ENCODE measurements around the gene MYO1D.
"Not testable (repeated sequence)": the region's sequence is repeated elsewhere in the genome, so short reads cannot be mapped to it uniquely, and the experiment has no call there.

The MYO1D gene

DNA sequence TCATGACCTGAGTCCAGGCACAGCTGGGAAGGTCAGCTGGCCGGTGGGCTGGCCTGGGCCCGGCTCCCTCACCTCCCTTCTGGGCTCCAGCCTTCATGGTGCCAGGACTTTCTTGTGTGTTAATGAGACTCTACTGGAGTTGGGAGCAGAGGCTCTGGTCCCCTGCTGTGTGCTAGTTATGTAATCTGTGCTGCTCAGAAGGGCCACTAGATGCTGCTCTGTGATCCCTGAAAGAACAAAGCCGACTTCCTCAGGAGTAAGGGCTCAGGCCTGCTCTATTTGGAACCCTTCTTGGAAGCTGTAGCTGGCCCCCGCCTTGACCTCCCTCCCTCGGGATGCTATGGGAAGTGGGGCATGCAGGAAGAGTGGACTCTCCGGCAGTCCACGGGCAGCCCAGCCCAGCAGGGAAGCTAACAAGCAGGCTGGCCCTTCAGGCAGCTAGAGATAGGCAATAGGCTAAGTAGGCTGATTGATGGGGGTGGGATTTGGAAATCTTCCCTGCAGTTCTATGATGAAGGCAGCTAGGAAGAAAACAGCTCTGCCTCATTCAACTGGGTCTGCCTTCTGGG lies 393.4 kb downstream of the MYO1D start:
- peak; percentile 88 for DNase-seq

- no peak for DNase-seq
These were observed 394.2 kb downstream of the MYO1D start for GRCh38 chr17:32482568-32483320.

DNA sequence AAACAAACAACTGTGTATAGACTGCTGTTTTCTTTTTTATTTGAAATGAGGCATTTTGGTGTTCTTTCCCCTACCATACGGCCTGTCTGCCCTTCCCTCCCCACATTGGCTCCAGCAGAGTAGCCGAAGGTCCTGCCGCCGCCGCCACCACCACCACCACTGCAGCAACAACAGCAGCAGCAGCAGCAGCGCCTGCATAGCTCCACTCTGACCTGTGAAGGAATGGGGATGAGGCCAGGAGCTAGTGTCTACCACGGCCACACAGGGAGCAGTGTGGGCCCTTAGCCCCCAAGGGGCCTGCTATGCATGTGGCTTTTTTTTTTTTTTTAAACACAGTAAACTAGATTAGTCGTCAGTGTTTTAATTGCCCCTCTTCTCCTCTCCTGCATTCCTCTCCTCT lies 395.7 kb downstream of the MYO1D start:
- no peak for DNase-seq

DNA sequence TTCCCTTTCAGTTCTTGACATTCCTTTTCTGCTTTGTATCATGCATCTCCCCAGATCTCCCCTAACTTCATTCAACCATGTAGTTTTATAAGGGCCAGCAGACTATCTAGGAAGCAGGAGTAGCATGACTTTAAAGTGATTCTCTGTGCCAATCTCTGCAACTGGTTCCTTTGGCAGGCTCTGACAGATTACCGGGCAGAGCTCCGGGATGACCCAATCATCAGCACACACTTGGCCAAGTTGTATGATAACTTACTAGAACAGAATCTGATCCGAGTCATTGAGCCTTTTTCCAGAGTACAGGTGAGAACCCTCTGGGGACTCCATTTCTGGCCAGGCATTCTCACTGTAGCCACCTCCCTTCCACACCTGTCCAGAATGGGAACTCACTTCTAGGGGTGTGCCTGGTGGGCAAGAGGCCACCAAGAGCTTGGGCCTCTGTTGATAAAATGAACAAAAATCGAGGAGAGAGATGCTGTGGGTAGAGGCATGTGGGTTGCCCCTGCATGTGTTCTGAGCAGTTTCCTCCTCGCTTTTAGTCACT lies 397.8 kb downstream of the MYO1D start:
- no peak for DNase-seq

- peak; percentile 15 for DNase-seq
These were observed 399.7 kb downstream of the MYO1D start for GRCh38 chr17:32477220-32477619.

GRCh38 chr17:32475258-32475657 lies 401.7 kb downstream of the MYO1D start:
- DNase-seq, result no peak

DNA sequence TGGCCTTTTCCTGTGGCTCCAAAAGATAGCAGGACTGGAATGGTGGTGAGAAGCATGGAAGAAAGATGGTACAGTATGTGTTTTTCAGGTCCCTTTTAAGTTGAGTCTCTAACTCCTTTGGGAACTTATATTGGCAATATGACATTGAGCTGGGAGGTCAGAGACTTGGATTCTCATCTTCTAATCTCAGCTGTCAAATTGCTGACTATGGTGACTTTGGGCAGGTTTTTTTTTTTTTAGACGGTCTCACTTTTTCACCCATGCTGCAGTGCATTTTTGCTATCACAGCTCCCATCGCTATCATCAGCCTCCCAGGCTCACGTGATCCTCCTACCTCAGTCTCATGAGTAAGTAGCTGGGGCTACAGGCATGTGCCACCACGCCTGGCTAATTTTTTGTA lies 405.3 kb downstream of the MYO1D start:
- peak; percentile 4 for DNase-seq

GRCh38 chr17:32470405-32471167 lies 406.3 kb downstream of the MYO1D start:
- DNase-seq, result peak; percentile 4

- no peak for DNase-seq
These were observed 409.0 kb downstream of the MYO1D start for GRCh38 chr17:32467949-32468348.

DNA sequence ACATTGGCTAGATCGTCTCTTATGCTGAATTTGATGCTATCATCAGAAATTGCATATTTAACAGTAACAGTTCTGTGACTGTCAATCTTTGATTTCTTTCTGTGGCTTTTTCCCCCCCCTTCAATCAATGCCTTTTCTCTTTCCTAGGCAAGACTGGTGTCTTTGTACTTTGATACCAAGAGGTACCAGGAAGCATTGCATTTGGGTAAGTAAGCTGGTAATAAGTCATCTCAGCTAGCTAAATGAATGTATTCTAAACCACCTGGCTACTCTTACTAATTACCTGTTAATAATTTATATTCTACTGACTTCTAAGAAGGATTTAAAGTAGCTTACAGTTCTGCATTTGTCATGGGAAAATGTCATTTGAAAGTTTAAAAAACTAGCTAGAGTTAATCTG lies 412.6 kb downstream of the MYO1D start:
- no peak for DNase-seq

DNA sequence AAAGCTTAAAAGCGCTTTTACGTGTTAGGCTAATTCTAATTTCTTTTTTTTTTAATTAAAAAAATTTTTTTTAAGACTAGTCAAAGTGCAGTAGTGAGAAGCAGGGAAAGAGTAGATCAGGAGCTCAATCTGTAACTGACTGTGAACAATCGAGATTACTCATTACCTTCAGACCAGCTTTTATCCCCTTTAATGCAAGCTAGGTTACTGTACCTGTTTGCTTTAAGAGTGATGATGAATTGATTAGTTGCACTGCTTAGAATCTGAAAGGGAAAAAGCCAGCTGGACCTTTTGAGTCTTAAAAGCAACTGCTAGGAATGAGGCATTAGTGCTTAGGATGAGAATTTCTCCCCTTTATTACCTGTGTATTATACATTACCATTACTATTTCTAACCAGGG lies 413.6 kb downstream of the MYO1D start:
- DNase-seq, result no peak

DNA sequence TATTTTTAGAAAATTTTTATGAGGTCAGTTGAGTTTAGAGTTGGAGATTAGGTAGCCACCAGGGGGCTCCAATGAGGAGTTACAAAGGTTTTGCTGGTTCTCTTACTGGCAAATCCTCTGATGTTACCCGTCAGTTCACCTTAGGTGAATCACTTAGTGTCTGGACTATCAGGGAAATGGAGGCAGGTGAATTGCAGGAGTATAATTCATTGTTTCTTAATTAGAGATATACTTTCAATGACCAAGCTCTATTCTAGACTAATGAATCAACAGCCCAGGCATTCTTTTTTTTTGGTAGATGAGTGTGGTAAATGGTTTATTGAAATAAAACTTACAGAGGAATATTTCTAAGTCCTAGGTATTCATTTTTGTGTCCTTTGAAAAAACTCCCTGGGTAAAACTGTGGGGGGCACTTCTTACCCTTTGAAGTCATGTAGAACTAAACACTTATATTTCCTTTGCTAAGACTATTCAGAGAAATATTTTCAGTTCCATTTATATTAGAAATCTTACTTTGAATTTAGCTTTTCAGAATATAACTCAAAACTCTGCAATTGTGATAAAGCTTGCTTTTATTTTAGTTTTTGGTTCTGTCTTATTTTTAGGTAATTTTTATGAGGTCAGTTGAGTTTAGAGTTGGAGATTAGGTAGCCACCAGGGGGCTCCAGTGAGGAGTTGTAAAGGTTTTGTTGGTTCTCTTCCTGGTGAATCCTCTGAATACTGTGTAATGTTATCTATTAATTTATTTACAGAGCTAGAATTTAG lies 414.9 kb downstream of the MYO1D start:
- peak; percentile 75 for DNase-seq

- DNase-seq, result no peak
These were observed 415.4 kb downstream of the MYO1D start for GRCh38 chr17:32461498-32461852.

DNA sequence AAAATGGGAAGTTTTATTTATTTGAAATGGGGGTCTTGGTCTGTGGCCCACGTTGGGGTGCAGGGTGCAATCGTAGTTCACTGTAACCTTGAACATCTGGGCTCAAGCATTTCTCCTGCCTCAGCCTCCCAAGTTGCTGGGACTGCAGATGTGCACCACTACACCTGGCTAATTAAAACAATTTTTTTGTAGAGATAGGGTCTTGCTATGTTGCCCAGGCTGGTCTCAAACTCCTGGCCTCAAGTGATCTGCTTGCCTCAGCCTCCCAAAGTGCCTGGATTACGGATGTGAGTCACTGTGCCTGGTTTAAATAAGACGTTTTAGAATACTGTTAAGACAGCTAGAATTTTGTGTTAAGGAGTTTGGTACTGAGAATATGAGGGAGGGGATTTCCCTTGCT lies 416.9 kb downstream of the MYO1D start:
- no peak for DNase-seq

DNA sequence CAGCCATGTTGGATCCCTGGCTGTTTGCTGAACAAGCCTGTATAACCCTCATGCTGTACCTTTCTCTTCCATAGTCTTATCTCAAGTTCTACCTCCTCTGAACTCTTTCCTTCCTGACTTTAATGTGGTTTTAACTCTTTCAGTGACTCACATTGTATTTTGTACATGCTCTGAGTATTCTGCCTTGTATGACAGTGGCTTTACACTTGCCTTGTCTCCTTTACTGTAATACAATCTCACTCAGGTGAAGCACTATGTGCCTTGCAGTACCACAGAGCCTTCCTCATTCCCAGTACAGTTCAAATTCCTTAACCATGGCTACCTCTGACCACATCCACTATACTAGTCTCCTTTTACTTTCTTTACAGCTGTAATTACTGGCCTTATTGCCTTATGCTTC lies 418.6 kb downstream of the MYO1D start:
- DNase-seq, result no peak

GRCh38 chr17:32453370-32453769 lies 423.6 kb downstream of the MYO1D start:
- no peak for DNase-seq

- no peak for DNase-seq
These were observed 424.6 kb downstream of the MYO1D start for GRCh38 chr17:32452281-32452680.

DNA sequence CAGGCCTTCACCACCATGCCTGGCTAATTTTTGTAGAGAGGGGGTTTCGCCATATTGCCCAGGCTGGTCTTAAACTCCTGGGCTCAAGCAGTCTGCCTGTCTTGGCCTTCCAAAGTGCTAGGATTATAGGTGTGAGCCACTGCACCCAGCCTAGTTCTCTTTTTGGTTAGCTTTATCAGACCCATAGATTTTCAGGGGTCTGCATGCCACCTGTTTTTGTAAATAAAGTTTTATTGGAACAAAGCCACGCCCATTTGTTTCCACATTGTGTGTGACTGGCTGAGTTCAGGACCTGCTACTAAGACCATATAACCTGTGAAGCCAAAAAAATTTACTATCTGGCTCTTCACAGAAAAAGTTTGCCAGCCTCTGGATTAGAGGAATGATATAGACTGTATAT lies 425.0 kb downstream of the MYO1D start:
- DNase-seq, result no peak

- not testable (repeated sequence) for DNase-seq
These were observed 426.5 kb downstream of the MYO1D start for GRCh38 chr17:32450379-32450778.

DNA sequence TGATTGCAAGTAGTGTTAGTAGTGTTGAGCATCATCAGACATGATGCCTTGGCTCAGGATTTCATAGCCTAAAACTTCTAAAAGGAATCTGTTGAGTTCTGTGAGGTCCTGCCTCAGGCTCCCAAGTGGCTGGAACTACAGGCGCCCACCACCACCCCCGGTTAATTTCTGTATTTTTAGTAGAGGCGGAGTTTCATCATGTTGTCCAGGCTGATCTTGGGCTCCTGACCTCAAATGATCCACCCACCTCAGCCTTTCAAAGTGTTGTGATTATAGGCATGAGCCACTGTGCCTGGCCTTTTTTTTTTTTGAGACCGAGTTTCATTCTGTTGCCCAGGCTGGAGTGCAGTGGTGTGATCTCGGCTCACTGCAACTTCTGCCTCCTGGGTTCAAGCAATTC lies 427.0 kb downstream of the MYO1D start:
- DNase-seq, result no peak

- no peak for DNase-seq
These were observed 430.0 kb downstream of the MYO1D start for GRCh38 chr17:32446949-32447348.

- no peak for DNase-seq
These were observed 431.0 kb downstream of the MYO1D start for GRCh38 chr17:32445971-32446370.

GRCh38 chr17:32445497-32445896 lies 431.4 kb downstream of the MYO1D start:
- no peak for DNase-seq
